ENCODE measurements around the gene OXLD1.

The OXLD1 gene

GRCh38 chr17:81616877-81617276 lies 49.5 kb downstream of the OXLD1 start:
- no peak for DNase-seq (ENCODE audit: low read depth in 2 of 2)

GRCh38 chr17:81615401-81615930 lies 50.9 kb downstream of the OXLD1 start:
- DNase-seq (ENCODE audit: low read depth in 2 of 2), result no peak

All from fibroblast of skin of left quadriceps (primary cell).